ENCODE measurements around the gene SFTPB.

The SFTPB gene

GRCh38 chr2:85698880-85699254 is 30.9 kb upstream of the SFTPB start:
- no peaks in the 10 kb centered on the region for H3K4me1 ChIP-seq (ENCODE audit: insufficient read depth, low read length)
- H3K9me3 ChIP-seq (ENCODE audit: low read length): no peaks in the 10 kb centered on the region
- H3K9ac ChIP-seq (ENCODE audit: low read length): no peak overlapping the region
- no peaks in the 10 kb centered on the region for H3K27me3 ChIP-seq (ENCODE audit: control insufficient read depth in 1 of 2, insufficient read depth in 2 of 2, low read length in 2 of 2)
- H3K36me3 ChIP-seq (ENCODE audit: insufficient read depth, low read length): no peaks in the 10 kb centered on the region
- H3K27ac ChIP-seq (ENCODE audit: low read depth, low read length): no peak overlapping the region
- H3K4me3 ChIP-seq (ENCODE audit: low read depth in 1 of 2, low read length in 2 of 2): no peak overlapping the region

DNA sequence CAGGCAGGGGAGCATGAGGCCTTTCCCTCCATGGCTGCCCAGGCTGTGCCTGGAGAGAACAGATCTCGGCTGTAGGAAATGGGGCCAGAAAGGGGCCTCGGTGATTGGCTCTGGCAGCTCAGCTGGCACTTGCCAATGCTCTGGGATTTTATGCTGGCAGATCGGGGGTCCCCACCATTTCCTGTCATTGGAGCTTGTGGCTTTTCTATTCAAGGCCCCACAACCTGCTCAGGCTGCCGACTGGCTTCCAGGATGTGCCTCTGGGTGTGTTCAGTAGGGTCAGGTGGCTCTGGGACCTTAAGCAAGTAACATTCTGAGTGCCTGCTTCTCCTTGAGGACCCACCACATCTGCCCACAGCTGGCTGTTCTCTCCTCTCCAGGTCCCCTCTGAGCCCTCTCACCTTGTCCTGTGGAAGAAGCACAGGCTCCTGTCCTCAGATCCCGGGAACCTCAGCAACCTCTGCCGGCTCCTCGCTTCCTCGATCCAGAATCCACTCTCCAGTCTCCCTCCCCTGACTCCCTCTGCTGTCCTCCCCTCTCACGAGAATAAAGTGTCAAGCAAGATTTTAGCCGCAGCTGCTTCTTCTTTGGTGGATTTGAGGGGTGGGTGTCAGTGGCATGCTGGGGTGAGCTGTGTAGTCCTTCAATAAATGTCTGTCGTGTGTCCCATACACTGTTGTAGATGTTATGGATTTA is 30.3 kb upstream of the SFTPB start:
- H3K27me3 ChIP-seq (ENCODE audit: control insufficient read depth in 1 of 2, insufficient read depth in 2 of 2, low read length in 2 of 2): no peaks in the 10 kb centered on the region
- no peak overlapping the region for H3K27ac ChIP-seq (ENCODE audit: low read depth, low read length)
- H3K9me3 ChIP-seq (ENCODE audit: low read length): no peaks in the 10 kb centered on the region

GRCh38 chr2:85697716-85698115 is 29.7 kb upstream of the SFTPB start:
- no peak overlapping the region for H3K4me3 ChIP-seq (ENCODE audit: low read depth in 1 of 2, low read length in 2 of 2)
- H3K36me3 ChIP-seq (ENCODE audit: insufficient read depth, low read length): no peaks in the 10 kb centered on the region
- H3K27me3 ChIP-seq (ENCODE audit: control insufficient read depth in 1 of 2, insufficient read depth in 2 of 2, low read length in 2 of 2): no peaks in the 10 kb centered on the region
- no peaks in the 10 kb centered on the region for H3K4me1 ChIP-seq (ENCODE audit: insufficient read depth, low read length)
- no peak overlapping the region for H3K9ac ChIP-seq (ENCODE audit: low read length)
- no peak overlapping the region for H3K27ac ChIP-seq (ENCODE audit: low read depth, low read length)
- H3K9me3 ChIP-seq (ENCODE audit: low read length): no peaks in the 10 kb centered on the region

More for the DNA sequence above, 30.3 kb upstream of the SFTPB start:
- Histone ChIP-seq H3K9ac (ENCODE audit: low read length) (no peak overlapping the region), H3K4me3 (ENCODE audit: low read depth in 1 of 2, low read length in 2 of 2) (no peak overlapping the region), H3K36me3 (ENCODE audit: insufficient read depth, low read length) (no peaks in the 10 kb centered on the region), H3K4me1 (ENCODE audit: insufficient read depth, low read length) (no peaks in the 10 kb centered on the region)

- Histone ChIP-seq H3K27me3 (ENCODE audit: control insufficient read depth in 1 of 2, insufficient read depth in 2 of 2, low read length in 2 of 2) (no peaks in the 10 kb centered on the region), H3K4me1 (ENCODE audit: insufficient read depth, low read length) (no peaks in the 10 kb centered on the region), H3K4me3 (ENCODE audit: low read depth in 1 of 2, low read length in 2 of 2) (no peak overlapping the region), H3K9me3 (ENCODE audit: low read length) (no peaks in the 10 kb centered on the region), H3K9ac (ENCODE audit: low read length) (no peak overlapping the region), H3K36me3 (ENCODE audit: insufficient read depth, low read length) (no peaks in the 10 kb centered on the region), H3K27ac (ENCODE audit: low read depth, low read length) (no peak overlapping the region)
These were observed 29.1 kb upstream of the SFTPB start for GRCh38 chr2:85697096-85697495.

GRCh38 chr2:85695691-85696668 is 28.0 kb upstream of the SFTPB start:
- Histone ChIP-seq H3K36me3 (ENCODE audit: insufficient read depth, low read length) (no peaks in the 10 kb centered on the region), H3K9ac (ENCODE audit: low read length) (no peak overlapping the region), H3K4me3 (ENCODE audit: low read depth in 1 of 2, low read length in 2 of 2) (no peak overlapping the region), H3K9me3 (ENCODE audit: low read length) (no peaks in the 10 kb centered on the region), H3K27me3 (ENCODE audit: control insufficient read depth in 1 of 2, insufficient read depth in 2 of 2, low read length in 2 of 2) (no peaks in the 10 kb centered on the region), H3K4me1 (ENCODE audit: insufficient read depth, low read length) (no peaks in the 10 kb centered on the region), H3K27ac (ENCODE audit: low read depth, low read length) (no peak overlapping the region)

DNA sequence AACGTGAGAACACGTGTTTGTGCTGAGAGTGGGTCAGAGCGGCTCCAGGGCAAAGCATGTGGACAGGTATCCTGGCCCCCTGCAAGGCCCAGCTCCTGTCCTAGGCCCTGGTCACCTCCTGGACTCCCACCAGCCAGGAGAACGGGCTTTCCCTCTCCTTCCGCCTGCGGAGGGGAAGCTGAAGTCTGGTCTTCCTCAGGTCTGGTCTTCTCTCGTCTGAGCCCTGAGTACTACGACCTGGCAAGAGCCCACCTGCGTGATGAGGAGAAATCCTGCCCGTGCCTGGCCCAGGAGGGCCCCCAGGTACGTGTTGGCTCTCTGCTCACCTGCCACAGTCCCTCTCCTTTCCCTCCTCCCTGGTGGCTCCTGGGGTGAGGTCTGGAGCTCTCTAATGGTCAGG is 27.1 kb upstream of the SFTPB start:
- Histone ChIP-seq H3K4me1 (ENCODE audit: insufficient read depth, low read length) (no peaks in the 10 kb centered on the region), H3K36me3 (ENCODE audit: insufficient read depth, low read length) (no peaks in the 10 kb centered on the region), H3K27ac (ENCODE audit: low read depth, low read length) (no peak overlapping the region), H3K9me3 (ENCODE audit: low read length) (no peaks in the 10 kb centered on the region), H3K9ac (ENCODE audit: low read length) (no peak overlapping the region), H3K4me3 (ENCODE audit: low read depth in 1 of 2, low read length in 2 of 2) (no peak overlapping the region), H3K27me3 (ENCODE audit: control insufficient read depth in 1 of 2, insufficient read depth in 2 of 2, low read length in 2 of 2) (no peaks in the 10 kb centered on the region)

DNA sequence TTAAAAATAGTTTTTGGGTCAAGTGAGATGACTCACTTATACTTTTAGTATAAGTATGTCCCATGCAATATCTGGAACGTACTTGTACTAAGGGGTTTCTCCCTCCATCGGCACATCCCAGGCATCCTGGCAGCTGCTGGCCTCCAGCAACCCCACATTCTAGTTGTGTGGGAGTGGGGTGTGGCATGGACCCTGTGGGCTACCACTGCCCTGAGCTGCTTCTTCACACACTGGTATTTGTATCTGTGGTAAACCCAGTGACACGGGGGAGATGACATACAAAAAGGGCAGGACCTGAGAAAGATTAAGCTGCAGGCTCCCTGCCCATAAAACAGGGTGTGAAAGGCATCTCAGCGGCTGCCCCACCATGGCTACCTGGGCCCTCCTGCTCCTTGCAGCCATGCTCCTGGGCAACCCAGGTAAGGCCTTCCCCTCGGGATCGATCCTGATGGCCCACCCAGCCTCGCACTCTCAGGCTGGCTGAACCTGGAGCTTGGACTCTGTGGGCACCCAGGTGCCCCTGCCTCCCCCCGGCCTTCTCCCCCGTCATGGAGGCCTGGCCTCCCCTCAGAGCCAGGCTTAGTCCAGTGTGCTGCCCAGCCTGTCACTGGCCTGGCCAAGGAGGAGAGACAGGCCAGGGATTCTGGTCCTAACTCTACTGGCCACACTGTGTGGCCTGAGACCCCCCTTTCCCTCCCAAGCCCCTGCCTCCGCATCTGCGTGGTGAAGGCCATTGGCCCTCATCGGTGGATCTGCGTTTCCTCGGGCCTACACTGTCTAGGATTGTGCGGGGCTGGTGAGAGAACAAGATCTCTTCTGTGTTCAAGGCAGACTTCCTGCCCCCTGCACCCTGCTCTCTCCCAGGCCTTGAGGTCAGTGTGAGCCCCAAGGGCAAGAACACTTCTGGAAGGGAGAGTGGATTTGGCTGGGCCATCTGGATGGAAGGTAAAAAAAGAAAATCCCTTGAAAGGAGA is 26.3 kb upstream of the SFTPB start, which contains the start of gene GNLY:
GNLY (plus strand) TSS at position 307 of the 974 bp plus-strand sequence; CDS start at position 368, 61 bp downstream.
- no peak within 1 kb of the TSS for H3K27ac ChIP-seq (ENCODE audit: low read depth, low read length)
- H3K36me3 ChIP-seq (ENCODE audit: insufficient read depth, low read length): no peaks in the 10 kb centered on the region
- H3K27me3 ChIP-seq (ENCODE audit: control insufficient read depth in 1 of 2, insufficient read depth in 2 of 2, low read length in 2 of 2): no peaks in the 10 kb centered on the region
- no peaks in the 10 kb centered on the region for H3K9me3 ChIP-seq (ENCODE audit: low read length)
- H3K9ac ChIP-seq (ENCODE audit: low read length): no peak within 1 kb of the TSS
- no peak within 1 kb of the TSS for H3K4me3 ChIP-seq (ENCODE audit: low read depth in 1 of 2, low read length in 2 of 2)
- no peaks in the 10 kb centered on the region for H3K4me1 ChIP-seq (ENCODE audit: insufficient read depth, low read length)

DNA sequence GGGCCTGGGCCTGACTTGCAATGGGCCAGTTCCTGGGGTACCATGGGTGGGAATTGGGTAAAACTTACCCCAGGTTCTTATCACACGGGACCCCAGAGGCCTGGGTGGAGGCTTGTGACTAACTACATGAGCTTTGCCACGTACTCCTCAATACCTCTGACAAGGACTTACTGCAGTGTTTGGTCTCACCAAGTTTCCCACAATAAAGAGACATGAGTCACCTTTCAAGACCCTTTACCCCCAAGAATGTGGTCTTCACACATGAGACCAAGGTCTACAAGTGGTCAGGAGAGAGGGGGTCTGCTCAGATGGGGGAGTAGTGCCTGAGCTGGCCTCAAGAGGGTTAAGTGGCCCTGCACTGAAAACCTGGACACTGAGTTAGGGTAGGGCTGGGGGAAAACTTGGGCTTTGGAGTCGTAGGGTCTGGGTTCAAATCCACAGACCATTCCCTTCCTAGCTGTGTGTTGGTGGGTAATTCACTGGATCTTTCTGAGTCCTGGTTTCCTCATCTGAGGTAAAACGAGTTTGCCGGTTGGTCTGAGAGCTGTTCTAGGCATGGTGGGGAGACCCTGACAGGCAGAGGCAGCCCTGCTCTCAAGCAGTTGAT is 24.1 kb upstream of the SFTPB start:
- Histone ChIP-seq H3K27me3 (ENCODE audit: control insufficient read depth in 1 of 2, insufficient read depth in 2 of 2, low read length in 2 of 2) (no peaks in the 10 kb centered on the region), H3K9me3 (ENCODE audit: low read length) (no peaks in the 10 kb centered on the region), H3K4me3 (ENCODE audit: low read depth in 1 of 2, low read length in 2 of 2) (no peak overlapping the region), H3K36me3 (ENCODE audit: insufficient read depth, low read length) (no peaks in the 10 kb centered on the region), H3K9ac (ENCODE audit: low read length) (no peak overlapping the region), H3K4me1 (ENCODE audit: insufficient read depth, low read length) (no peaks in the 10 kb centered on the region), H3K27ac (ENCODE audit: low read depth, low read length) (no peak overlapping the region)

DNA sequence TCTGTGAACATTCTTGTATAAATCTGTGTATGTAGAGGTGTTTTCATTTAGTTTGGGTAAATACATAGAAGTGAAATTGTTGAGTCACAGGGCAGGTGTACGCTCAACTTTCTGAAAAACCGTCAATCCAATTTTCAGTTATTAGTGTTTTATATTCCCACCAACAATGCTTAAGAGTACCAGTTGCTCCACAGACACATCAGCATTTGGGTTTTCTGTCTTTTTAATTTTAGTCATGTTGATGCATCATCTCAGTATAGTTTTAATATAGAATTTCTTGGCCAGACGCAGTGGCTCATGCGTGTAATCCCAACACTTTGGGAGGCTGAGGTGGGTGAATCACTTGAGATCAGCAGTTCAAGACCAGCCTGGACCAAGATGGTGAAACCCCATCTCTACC is 22.9 kb upstream of the SFTPB start:
- Histone ChIP-seq H3K27ac (ENCODE audit: low read depth, low read length) (no peak overlapping the region), H3K27me3 (ENCODE audit: control insufficient read depth in 1 of 2, insufficient read depth in 2 of 2, low read length in 2 of 2) (no peaks in the 10 kb centered on the region), H3K36me3 (ENCODE audit: insufficient read depth, low read length) (no peaks in the 10 kb centered on the region), H3K4me3 (ENCODE audit: low read depth in 1 of 2, low read length in 2 of 2) (no peak overlapping the region), H3K4me1 (ENCODE audit: insufficient read depth, low read length) (no peaks in the 10 kb centered on the region), H3K9me3 (ENCODE audit: low read length) (no peaks in the 10 kb centered on the region), H3K9ac (ENCODE audit: low read length) (no peak overlapping the region)

- Histone ChIP-seq H3K9me3 (ENCODE audit: low read length) (no peaks in the 10 kb centered on the region), H3K27ac (ENCODE audit: low read depth, low read length) (no peak overlapping the region), H3K9ac (ENCODE audit: low read length) (no peak overlapping the region), H3K4me1 (ENCODE audit: insufficient read depth, low read length) (no peaks in the 10 kb centered on the region), H3K4me3 (ENCODE audit: low read depth in 1 of 2, low read length in 2 of 2) (no peak overlapping the region), H3K27me3 (ENCODE audit: control insufficient read depth in 1 of 2, insufficient read depth in 2 of 2, low read length in 2 of 2) (no peaks in the 10 kb centered on the region), H3K36me3 (ENCODE audit: insufficient read depth, low read length) (no peaks in the 10 kb centered on the region)
These were observed 16.8 kb upstream of the SFTPB start for GRCh38 chr2:85684806-85685205.
